HG03196 (cell line): Measurements from ENCODE around the gene ATF7.
"Not testable (repeated sequence)": the region's sequence is repeated elsewhere in the genome, so short reads cannot be mapped to it uniquely, and the experiment has no call there.

Experiments
- ATAC-seq: cut with Tn5 transposase; IDR thresholded peaks from one replicate; pipeline ENCODE4 v1.9.1; 2021; ENCODE audit not compliant: unreplicated experiment

ATF7 gene

GRCh38 chr12:53567961-53568808, 58.0 kb downstream of the ATF7 start:
- ATAC-seq, result no peak

DNA sequence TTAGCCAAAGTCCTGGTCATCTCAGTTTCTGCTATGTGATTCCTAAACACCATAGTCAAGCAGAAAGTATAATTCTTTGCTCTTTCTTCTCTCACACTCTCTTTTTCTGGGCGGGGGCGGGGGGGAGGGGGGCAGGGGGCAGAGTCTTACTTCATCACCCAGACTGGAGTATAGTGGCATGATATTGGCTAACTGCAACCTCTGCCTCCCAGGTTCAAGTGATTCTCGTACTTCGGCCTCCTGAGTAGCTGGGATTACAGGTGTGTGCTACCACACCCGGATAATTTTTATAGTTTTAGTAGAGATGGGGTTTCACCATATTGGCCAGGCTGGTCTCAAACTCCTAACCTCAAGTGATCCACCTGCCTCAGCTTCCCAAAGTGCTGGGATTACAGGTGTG, 60.8 kb downstream of the ATF7 start:
- not testable (repeated sequence) for ATAC-seq

GRCh38 chr12:53564941-53565340, 61.2 kb downstream of the ATF7 start:
- ATAC-seq, result no peak

- no peak for ATAC-seq
Observed at GRCh38 chr12:53564278-53564677, 61.9 kb downstream of the ATF7 start.

- no peak for ATAC-seq
Observed at GRCh38 chr12:53563452-53564028, 62.6 kb downstream of the ATF7 start.

- ATAC-seq, result no peak
Observed at GRCh38 chr12:53561590-53561953, 64.6 kb downstream of the ATF7 start.

GRCh38 chr12:53560912-53561589, 65.1 kb downstream of the ATF7 start:
- ATAC-seq, result no peak

DNA sequence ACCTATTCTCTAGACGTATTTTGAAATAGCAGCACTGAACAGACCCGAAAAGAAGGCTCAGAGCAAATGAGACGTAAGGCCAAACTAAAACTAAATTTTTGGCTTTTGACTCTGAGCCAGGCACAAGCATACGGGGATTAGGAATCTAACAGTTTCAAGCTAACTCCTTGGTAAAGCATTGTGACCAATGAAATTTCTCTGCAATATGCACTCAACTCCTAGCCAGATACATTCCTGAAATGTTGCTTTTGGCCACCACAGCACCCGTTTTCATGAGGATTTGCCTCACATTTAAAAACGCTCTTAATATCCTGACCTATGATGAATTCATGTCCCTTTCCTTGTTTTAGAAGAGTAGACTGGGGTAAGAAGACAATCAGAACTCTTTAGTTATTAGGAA, 65.8 kb downstream of the ATF7 start:
- ATAC-seq, result no peak

- ATAC-seq, result no peak
Observed at GRCh38 chr12:53558631-53559030, 67.6 kb downstream of the ATF7 start.

DNA sequence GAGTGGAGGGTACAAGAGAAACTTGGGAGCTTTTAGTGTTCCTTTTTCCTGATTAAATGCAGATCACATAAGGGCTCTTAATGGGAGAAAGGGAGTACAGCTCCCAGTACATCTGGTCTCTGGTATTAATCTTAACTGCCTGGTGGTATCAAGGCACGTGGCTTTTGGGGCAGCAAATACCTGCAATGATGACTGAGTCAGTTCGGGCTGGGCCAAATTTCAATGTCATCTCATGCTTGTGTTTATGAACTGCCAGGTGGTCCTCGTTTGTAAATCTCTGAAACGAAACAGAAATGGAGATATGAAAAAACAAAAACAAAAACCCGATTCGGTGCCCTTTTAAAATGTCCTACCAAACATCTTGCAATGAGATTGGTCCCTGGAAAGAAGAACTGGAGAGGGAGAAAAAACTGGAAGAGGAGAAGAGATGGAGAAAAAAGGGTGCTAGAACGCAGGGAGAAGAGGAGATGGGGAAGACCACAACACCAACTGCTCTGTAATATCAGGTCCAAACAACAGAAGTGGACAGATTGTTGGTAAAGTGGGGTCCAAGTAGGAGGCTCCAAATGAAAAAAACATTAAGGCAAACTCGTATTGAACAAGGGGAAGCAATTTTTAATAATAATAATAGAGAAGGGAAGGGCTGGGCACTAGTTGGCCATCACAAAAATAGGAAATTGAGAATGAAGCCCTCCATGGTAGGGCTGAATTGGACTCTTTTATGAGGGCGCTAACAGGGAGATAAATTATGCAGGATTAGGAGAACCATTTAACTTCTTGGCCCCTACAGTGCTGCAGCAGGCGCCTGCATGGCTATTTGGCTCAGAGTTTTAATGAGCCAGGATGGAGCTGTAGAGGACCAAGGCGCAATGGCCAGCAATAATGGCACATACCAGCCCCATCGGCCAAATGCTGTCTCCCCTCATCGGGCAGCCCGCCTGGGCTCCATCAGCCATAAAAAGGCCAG, 73.5 kb downstream of the ATF7 start:
- ATAC-seq, result no peak

DNA sequence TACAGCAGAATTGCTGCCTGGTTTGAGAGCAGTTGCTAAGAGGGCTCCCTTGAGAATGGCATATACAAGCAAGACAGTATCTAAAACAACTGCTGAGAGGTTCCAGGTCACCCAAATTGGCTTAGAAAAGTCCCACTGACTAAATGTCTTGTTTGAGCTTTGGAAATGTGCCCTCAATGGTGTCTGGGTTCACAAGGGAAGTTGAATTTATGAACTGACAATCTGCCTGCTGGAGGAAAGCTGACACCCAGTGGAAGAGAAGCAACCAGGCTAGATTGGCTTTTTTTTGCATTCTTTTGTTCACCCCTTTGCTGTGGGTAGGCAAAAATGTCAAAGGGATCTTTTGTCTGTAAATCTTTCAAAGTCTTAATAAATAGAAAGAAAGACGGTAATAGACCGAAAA, 74.3 kb downstream of the ATF7 start:
- ATAC-seq, result no peak

- ATAC-seq, result no peak
Observed at GRCh38 chr12:53550595-53550994, 75.6 kb downstream of the ATF7 start.

DNA sequence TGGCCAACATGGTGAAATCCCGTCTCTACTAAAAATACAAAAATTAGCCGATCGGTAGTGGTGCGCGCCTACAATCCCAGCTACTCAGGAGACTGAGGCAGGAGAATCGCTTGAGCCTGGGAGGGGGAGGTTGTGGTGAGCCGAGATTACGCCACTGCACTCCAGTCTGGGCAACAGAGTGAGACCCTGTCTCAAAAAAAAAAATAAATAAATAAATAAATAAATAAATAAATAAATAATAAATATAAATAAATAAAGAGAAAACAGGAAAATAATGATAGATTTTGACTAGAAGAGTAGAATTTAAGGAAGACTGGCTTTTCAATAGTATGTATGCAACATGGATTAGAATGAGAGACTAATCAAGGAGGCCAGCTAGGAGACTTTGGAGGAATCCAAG, 76.1 kb downstream of the ATF7 start:
- ATAC-seq, result not testable (repeated sequence)

- ATAC-seq, result not testable (repeated sequence)
Observed at GRCh38 chr12:53548354-53548753, 77.8 kb downstream of the ATF7 start.

DNA sequence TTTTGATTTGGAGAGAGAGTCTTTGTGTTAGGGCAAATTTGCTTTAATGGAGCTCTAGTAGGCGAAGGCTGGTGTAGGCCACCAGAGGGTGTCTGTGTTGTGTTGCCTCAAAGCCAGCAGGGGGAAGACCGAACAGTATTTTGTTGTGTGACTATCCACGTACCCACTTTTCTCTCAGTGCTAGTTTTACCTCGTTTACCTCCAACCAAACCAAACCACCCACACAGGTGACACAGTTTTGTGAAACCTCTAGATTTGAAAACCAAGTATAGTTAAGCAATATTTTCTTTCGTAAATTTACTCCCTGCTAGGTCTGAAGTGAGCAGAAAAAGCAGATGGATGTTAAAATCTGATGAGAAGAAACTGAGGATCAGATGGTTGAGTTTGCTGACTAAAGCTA, 82.6 kb downstream of the ATF7 start:
- peak; percentile 70 for ATAC-seq

DNA sequence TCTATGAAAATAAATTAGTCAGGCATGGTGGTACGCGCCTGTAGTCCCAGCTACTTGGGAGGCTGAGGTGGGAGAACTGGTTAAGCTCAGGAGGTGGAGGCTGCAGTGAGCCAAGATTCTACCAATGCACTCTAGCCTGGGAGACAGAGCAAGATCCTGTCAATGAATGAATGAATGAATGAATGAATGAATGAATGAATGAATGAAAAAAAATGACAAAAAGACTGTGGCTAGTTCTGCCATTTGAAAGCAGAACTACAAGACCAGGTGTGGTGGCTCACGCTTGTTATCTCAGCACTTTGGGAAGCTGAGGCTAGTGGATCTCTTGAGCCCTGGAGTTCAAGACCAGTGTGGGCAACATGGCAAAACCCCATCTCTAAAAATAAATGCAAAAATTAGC, 86.7 kb downstream of the ATF7 start:
- no peak for ATAC-seq

DNA sequence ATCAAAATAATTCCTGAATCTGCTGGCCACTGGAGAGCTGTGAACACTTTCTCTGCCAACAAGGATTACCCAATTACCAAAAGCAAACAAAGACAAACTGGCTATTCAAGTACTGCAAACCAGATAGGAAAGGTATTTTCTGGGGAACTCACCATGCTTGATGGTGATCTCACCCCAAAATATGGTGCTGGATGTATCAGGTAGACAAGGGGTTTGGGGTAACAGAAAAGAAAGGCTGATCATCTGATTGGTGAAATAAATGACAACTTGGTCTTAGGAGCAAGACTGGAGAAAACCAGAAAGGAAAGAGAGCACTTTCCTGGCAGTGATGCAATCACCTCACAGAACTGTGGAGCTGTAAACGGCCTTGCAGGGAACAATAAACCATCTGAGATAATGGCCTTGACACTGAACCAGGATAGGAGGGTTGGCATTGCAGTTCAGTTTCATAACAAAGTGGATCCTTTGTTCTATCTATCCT, 87.9 kb downstream of the ATF7 start:
- ATAC-seq, result no peak

DNA sequence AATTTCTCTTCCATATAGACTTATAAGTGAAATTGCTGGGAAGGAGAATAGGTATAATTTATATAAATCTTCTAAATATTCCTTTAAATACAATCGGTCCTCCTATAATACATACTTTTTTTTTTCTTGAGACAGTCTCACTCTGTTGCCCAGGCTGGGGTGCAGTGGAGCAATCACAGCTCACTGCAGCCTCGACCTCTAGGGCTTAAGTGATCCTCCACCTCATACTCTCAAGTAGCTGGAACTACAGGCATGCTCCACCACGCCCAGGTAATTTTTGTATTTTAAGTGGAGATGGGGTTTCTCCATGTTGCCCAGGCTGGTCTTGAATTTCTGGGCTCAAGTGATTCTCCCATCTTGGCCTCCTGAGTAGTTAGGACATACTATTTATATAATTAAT, 89.2 kb downstream of the ATF7 start:
- no peak for ATAC-seq

DNA sequence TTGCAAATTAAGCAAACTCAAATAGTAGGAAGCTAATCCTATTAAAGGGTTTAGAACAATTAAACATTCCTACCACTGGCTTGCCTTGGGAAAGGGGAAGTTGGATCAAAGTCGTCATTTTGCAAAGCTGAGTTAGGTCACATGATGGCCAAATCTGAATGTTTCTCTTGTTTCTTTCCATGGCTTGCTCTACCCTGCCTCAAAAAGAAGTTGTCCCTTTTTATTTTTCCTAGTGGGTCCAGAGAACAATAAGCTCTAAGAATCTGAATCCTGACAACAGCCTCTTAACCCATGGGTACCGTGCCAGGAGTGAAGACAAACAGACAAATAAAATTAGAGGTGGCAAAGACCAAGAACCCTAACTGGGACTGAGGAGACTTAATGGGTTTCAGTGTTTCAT, 92.7 kb downstream of the ATF7 start:
- no peak for ATAC-seq

- ATAC-seq, result no peak
Observed at GRCh38 chr12:53532524-53533445, 93.4 kb downstream of the ATF7 start.
